IMR-90 (cell line): ENCODE measurements around the gene ZNF654. TPM values are rescaled to one million over a fixed set of nuclear protein-coding genes. Genes with fewer than 3 reads are reported as not detected.

Experiments
- ATAC-seq: fragments of 200-7000 bp; cut with Tn5 transposase; 2 replicates; pipeline ENCODE4 v1.9.1; 2020; ENCODE audit warnings: low read depth, mild to moderate bottlenecking, moderate library complexity
- BruUV-seq: library from RNA; stranded (reverse); fragments of 400-500 nt; replicated peaks from 2 replicates; lab custom pipeline; 2021; lab: Mats Ljungman, UMichigan
- CTCF ChIA-PET: fragments of 300-600 bp; formaldehyde crosslinking; extraction: SDS; loops from one replicate; lab custom pipeline; 2021; ENCODE audit warnings: antibody characterized with exemption; lab: Yijun Ruan, JAX
- POLR2A ChIA-PET: fragments of 300-600 bp; sonication (Branson Sonifier 250); formaldehyde crosslinking; loops from one replicate; lab custom pipeline; 2022; ENCODE audit warnings: antibody characterized with exemption; ENCODE audit not compliant: unreplicated experiment; lab: Charles Lee
- DNase-seq: peaks from one replicate; pipeline ENCODE4 v3.0.0; 2013
- H2AFZ ChIP-seq: replicated peaks from 2 replicates; pipeline ENCODE3; 2013; ENCODE audit warnings: low read length, mild to moderate bottlenecking; ENCODE audit not compliant: poor library complexity
- H2AK5ac ChIP-seq: 2 replicates; pipeline ENCODE4 v1.6.1; 2013; ENCODE audit warnings: low read depth, low read length, inconsistent platforms
- H2AK9ac ChIP-seq: replicated peaks from 2 replicates; pipeline ENCODE3; 2013; ENCODE audit warnings: mild to moderate bottlenecking, low read depth, low read length, moderate library complexity; ENCODE audit not compliant: poor library complexity
- H2BK120ac ChIP-seq: 2 replicates; pipeline ENCODE4 v1.6.1; 2013; ENCODE audit warnings: low read depth, low read length, inconsistent platforms
- H2BK15ac ChIP-seq: 3 replicates; pipeline ENCODE4 v1.6.1; 2013; ENCODE audit warnings: low read depth, low read length, inconsistent platforms
- H2BK20ac ChIP-seq: 2 replicates; pipeline ENCODE4 v1.6.1; 2013; ENCODE audit warnings: low read depth, mild to moderate bottlenecking, inconsistent platforms, low read length, moderate library complexity
- H2BK5ac ChIP-seq: 2 replicates; pipeline ENCODE4 v1.6.1; 2013; ENCODE audit warnings: mild to moderate bottlenecking, low read depth, low read length, inconsistent platforms; ENCODE audit not compliant: poor library complexity, severe bottlenecking
- H3K14ac ChIP-seq: replicated peaks from 2 replicates; pipeline ENCODE4 v1.6.1; 2013; ENCODE audit warnings: low read depth, low read length, inconsistent platforms
- H3K18ac ChIP-seq: 2 replicates; pipeline ENCODE4 v1.6.1; 2013; ENCODE audit warnings: low read depth, low read length, control low read depth
- H3K23ac ChIP-seq: 2 replicates; pipeline ENCODE4 v1.6.1; 2013; ENCODE audit warnings: low read depth, low read length, inconsistent platforms
- H3K27ac ChIP-seq: 2 replicates; pipeline ENCODE4 v1.5.1; 2013; ENCODE audit warnings: mild to moderate bottlenecking, control low read depth, low read length; ENCODE audit not compliant: insufficient read depth
- H3K27me3 ChIP-seq: 2 replicates; pipeline ENCODE4 v1.6.1; 2013; ENCODE audit warnings: low read length; ENCODE audit not compliant: control insufficient read depth, insufficient read depth
- H3K36me3 ChIP-seq: 2 replicates; pipeline ENCODE4 v1.6.1; 2013; ENCODE audit warnings: low read length, mixed read lengths; ENCODE audit not compliant: control insufficient read depth, insufficient read depth
- H3K4ac ChIP-seq: 2 replicates; pipeline ENCODE4 v1.6.1; 2013; ENCODE audit warnings: low read depth, low read length, inconsistent platforms
- H3K4me1 ChIP-seq: 2 replicates; pipeline ENCODE4 v1.6.1; 2013; ENCODE audit warnings: low read length, mixed read lengths; ENCODE audit not compliant: control insufficient read depth, insufficient read depth
- H3K4me2 ChIP-seq: 2 replicates; pipeline ENCODE4 v1.6.1; 2013; ENCODE audit warnings: low read depth, mild to moderate bottlenecking, control low read depth, low read length, moderate library complexity
- H3K4me3 ChIP-seq: 2 replicates; pipeline ENCODE4 v1.5.1; 2013; ENCODE audit warnings: low read depth, mild to moderate bottlenecking, control low read depth, low read length, moderate library complexity; ENCODE audit not compliant: insufficient read depth
- H3K56ac ChIP-seq: 2 replicates; pipeline ENCODE4 v1.6.1; 2013; ENCODE audit warnings: low read length, inconsistent platforms; ENCODE audit not compliant: insufficient read depth; ENCODE audit errors: extremely low read depth
- H3K79me1 ChIP-seq, 2 experiments: 2 replicates each; pipeline ENCODE4 v1.6.1; 2013; ENCODE audit warnings: low read length in 2 of 2, inconsistent platforms in 1 of 2, low read depth in 1 of 2
- H3K9ac ChIP-seq: 2 replicates; pipeline ENCODE4 v1.6.1; 2013; ENCODE audit warnings: low read depth, low read length, control low read depth
- H3K9me1 ChIP-seq: 2 replicates; pipeline ENCODE4 v1.6.1; 2013; ENCODE audit warnings: low read length, inconsistent platforms; ENCODE audit not compliant: insufficient read depth
- H3K9me3 ChIP-seq: 2 replicates; pipeline ENCODE4 v1.6.1; 2013; ENCODE audit warnings: low read length; ENCODE audit not compliant: control insufficient read depth, insufficient read depth
- H4K20me1 ChIP-seq: 2 replicates; pipeline ENCODE4 v1.6.1; 2013; ENCODE audit warnings: low read length, inconsistent platforms; ENCODE audit not compliant: insufficient read depth
- H4K5ac ChIP-seq: 2 replicates; pipeline ENCODE4 v1.6.1; 2013; ENCODE audit warnings: mild to moderate bottlenecking, low read depth, low read length, control low read depth
- H4K8ac ChIP-seq, 2 experiments: 2 replicates each; pipeline ENCODE4 v1.6.1; 2013; ENCODE audit warnings: low read depth in 2 of 2, low read length in 2 of 2, control low read depth in 1 of 2, inconsistent platforms in 1 of 2
- H4K91ac ChIP-seq: 2 replicates; pipeline ENCODE4 v1.6.1; 2013; ENCODE audit warnings: low read depth, low read length, inconsistent platforms; ENCODE audit not compliant: insufficient read depth
- CEBPB ChIP-seq: IDR thresholded peaks from 2 replicates; pipeline ENCODE4 v1.6.1; 2012; ENCODE audit warnings: low read depth, low read length, improper control_type of control experiment
- CTCF ChIP-seq: conservative IDR thresholded peaks from 2 replicates; pipeline ENCODE4 v1.5.1; 2012; ENCODE audit warnings: mild to moderate bottlenecking, low read depth, low read length, improper control_type of control experiment
- FOS ChIP-seq: fragments of 150-350 bp; IDR thresholded peaks from 2 replicates; pipeline ENCODE4 v1.6.1; 2016; ENCODE audit warnings: low read depth, low read length
- MAFK ChIP-seq: IDR thresholded peaks from 2 replicates; pipeline ENCODE4 v1.6.1; 2012; ENCODE audit warnings: low read depth, low read length, improper control_type of control experiment
- MAZ ChIP-seq: IDR thresholded peaks from 2 replicates; pipeline ENCODE4 v1.6.1; 2012; ENCODE audit warnings: low read depth, mild to moderate bottlenecking, low read length, improper control_type of control experiment, moderate library complexity, borderline replicate concordance
- POLR2A ChIP-seq: IDR thresholded peaks from 2 replicates; pipeline ENCODE4 v1.6.1; 2012; ENCODE audit warnings: mild to moderate bottlenecking, low read depth, low read length
- SMC3 ChIP-seq: fragments of 150-350 bp; IDR thresholded peaks from 2 replicates; pipeline ENCODE4 v1.6.1; 2016; ENCODE audit warnings: low read depth, mild to moderate bottlenecking, antibody characterized with exemption, low read length, moderate library complexity
- WGBS, 2 experiments: methylation state at CpG; one replicate each; pipeline versions ENCODE4 v1.1.5 to v1.1.7; 2013; ENCODE audit warnings: missing lambda C conversion rate in 2 of 2; ENCODE audit not compliant: insufficient read length in 1 of 2; ENCODE audit errors: extremely low coverage in 2 of 2; 5-methylcytosine and 5-hydroxymethylcytosine counted together
- dilution Hi-C: fragments of 300-500 bp; cut with HindIII; formaldehyde crosslinking; loops from one replicate; pipeline ENCODE4 v1.14.3; 2018; ENCODE audit warnings: low sequenced_read_pairs; ENCODE audit not compliant: unreplicated experiment
- in situ Hi-C: fragments of 300-500 bp; cut with MboI; formaldehyde crosslinking; loops from 3 replicates; pipeline ENCODE4 v1.14.3; 2019; ENCODE audit warnings: low sequenced_read_pairs, inconsistent platforms, mixed read lengths
- intact Hi-C: fragments of 100-400 bp; cut with micrococcal nuclease; formaldehyde crosslinking; loops from 2 replicates; pipeline ENCODE4 v1.10.0; 2022
- polyA plus RNA-seq, 3 experiments: library from polyadenylated mRNA; depleted of rRNA; stranded (reverse); fragments of >200 nt; gene quantifications; 2 replicates each; pipeline ENCODE4 v1.2.3, GENCODE V29; 2012; ENCODE audit warnings: low replicate concordance in 1 of 3
- total RNA-seq: library from RNA; depleted of rRNA; stranded (reverse); fragments of >200 nt; gene quantifications from 2 replicates; pipeline ENCODE4 v1.2.3, GENCODE V29; 2012

ZNF654 gene
- total and polyA plus RNA-seq, 2 of the 4 experiments (the other 2 are of a cell fraction) = 3.3 to 11.5 TPM

- in situ Hi-C loops = no loop called here
- no peak overlapping the region for H3K18ac ChIP-seq
- H3K27ac ChIP-seq = no peak overlapping the region
- H4K91ac ChIP-seq = no peak overlapping the region
- no peak overlapping the region for H4K8ac ChIP-seq
- no peaks in the 10 kb centered on the region for H3K9me1 ChIP-seq
- no peak overlapping the region for H3K9ac ChIP-seq
- no peak overlapping the region for H2BK15ac ChIP-seq
- H2BK120ac ChIP-seq = no peak overlapping the region
- no peak overlapping the region for H3K4ac ChIP-seq
- no peak for TF ChIP-seq MAFK
- TF ChIP-seq MAZ = no peak
- TF ChIP-seq CEBPB = no peak
- TF ChIP-seq CTCF = no peak
- TF ChIP-seq FOS = no peak
- TF ChIP-seq POLR2A = no peak
- no peak for TF ChIP-seq SMC3
- H3K4me2 ChIP-seq = no peak overlapping the region
- no peaks in the 10 kb centered on the region for H3K4me1 ChIP-seq
- no peaks in the 10 kb centered on the region for H3K27me3 ChIP-seq
- H3K14ac ChIP-seq = no peak overlapping the region
- no peak overlapping the region for H4K5ac ChIP-seq
- no peak for DNase-seq
- intact Hi-C loops = no loop called here
- peaks cover 5% of the 10 kb centered on the region for H3K36me3 ChIP-seq
- H2AK5ac ChIP-seq = no peak overlapping the region
- dilution Hi-C loops = no loop called here
- H3K23ac ChIP-seq = no peak overlapping the region
- H4K20me1 ChIP-seq = peaks cover 20% of the 10 kb centered on the region
- no peak overlapping the region for H3K4me3 ChIP-seq
- peaks cover 8 to 32% of the 10 kb centered on the region in 2 experiments for H3K79me1 ChIP-seq
- H3K9me3 ChIP-seq = no peaks in the 10 kb centered on the region
- H2BK20ac ChIP-seq = no peak overlapping the region
- no peak overlapping the region for H2AFZ ChIP-seq
- no TSS peak for BruUV-seq
- CTCF ChIA-PET = no interaction called here
- no peak overlapping the region for H2AK9ac ChIP-seq
- no peak overlapping the region for H3K56ac ChIP-seq
- POLR2A ChIA-PET = no interaction called here
- no peak for ATAC-seq
- no CpG with 5 or more reads among the region's 2 CpGs for WGBS, 2 experiments
- no peak overlapping the region for H2BK5ac ChIP-seq
These were observed 25.0 kb downstream of the ZNF654 start for GRCh38 chr3:88084097-88084501.
